ES-I3 (cell line): ENCODE measurements around the gene KRT8.
"Not testable (repeated sequence)": the region's sequence is repeated elsewhere in the genome, so short reads cannot be mapped to it uniquely, and the experiment has no call there.

Experiments
- H3K36me3 ChIP-seq: 2 replicates; pipeline ENCODE4 v1.6.1; 2013; ENCODE audit warnings: mild to moderate bottlenecking, low read length, control low read depth, moderate library complexity; ENCODE audit not compliant: insufficient read depth
- H3K4me1 ChIP-seq: 2 replicates; pipeline ENCODE4 v1.6.1; 2013; ENCODE audit warnings: mild to moderate bottlenecking, control low read depth, low read length; ENCODE audit not compliant: insufficient read depth
- H3K9ac ChIP-seq: 2 replicates; pipeline ENCODE4 v1.6.1; 2013; ENCODE audit warnings: low read depth, mild to moderate bottlenecking, low read length, moderate library complexity
- H3K9me3 ChIP-seq: 2 replicates; pipeline ENCODE4 v1.6.1; 2013; ENCODE audit warnings: mild to moderate bottlenecking, low read length, moderate library complexity; ENCODE audit not compliant: control insufficient read depth, insufficient read depth

KRT8 gene

DNA sequence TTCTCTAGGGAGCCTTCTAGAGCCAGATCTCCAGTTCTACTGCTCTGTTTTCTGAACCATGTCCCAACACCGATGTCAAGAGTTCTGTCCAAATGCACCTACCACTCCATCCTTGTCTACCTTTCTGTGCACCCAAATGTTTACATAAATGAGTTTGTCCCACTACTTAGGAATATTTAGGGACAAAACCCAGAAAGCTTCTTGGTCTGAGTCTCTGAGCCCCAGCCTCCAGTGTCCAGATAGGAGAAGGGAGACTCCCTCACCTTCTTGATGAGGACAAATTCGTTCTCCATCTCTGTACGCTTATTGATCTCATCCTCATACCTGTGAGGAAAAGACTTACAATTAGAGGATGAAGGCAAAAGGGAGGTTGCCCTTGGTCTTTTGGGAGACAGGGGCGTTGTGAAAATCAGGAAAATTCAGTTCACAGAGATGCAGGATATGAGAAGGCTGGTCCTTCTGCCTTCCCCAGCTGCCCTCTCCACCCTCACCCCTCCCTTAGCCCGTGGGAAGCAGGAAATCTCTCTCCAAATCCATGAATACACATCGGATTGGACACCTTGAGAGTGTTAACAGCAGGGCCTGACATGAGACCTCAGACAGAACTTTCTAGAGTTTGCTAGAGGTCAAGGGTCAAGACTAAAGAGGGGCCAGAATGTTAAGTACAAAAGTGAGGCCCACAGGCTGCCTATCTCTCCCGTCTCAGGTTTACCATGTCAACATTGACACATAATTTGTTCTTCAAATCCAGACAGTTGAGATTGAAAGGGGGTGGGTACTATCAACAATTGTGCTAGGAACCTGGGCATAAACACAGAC, 3.8 kb downstream of the KRT8 start:
- peaks cover 25% of the 10 kb centered on the region for H3K36me3 ChIP-seq
- H3K4me1 ChIP-seq = peaks cover 7% of the 10 kb centered on the region
- no peak overlapping the region for H3K9ac ChIP-seq
- H3K9me3 ChIP-seq = no peaks in the 10 kb centered on the region

DNA sequence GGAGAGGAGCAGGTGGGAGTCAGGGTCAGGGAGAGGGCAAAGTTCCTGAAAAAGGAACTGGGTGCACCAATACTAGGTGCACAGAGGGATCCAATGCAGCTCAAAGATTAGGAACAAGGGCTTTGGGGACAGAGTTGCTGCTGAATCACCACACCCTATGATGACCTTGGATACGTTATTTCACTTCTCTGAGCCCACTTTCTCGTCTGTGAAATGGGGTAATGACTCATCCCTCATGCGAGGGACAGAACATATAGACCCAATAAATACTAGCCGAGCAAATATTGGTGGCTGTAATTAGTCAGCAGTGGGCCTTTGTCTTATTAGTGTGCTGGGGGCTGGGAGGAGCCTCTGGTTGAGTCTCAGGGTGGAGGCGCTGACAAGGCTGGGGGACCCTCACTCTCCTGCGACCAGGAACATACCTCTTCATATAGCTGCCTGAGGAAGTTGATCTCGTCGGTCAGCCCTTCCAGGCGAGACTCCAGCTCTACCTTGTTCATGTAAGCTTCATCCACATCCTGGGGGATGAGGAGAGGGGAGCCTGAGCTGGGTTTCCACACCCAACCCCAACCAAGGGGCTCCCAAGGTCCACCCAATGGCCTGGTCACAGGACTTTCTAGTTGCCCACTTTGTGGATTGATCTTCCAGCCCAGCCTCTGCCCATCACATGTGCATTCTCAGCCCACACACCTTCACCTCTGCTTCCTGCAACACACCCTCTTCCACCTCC, 4.5 kb downstream of the KRT8 start:
- Histone ChIP-seq H3K9ac (no peak overlapping the region), H3K36me3 (peaks cover 25% of the 10 kb centered on the region), H3K9me3 (no peaks in the 10 kb centered on the region), H3K4me1 (peaks cover 3% of the 10 kb centered on the region)

DNA sequence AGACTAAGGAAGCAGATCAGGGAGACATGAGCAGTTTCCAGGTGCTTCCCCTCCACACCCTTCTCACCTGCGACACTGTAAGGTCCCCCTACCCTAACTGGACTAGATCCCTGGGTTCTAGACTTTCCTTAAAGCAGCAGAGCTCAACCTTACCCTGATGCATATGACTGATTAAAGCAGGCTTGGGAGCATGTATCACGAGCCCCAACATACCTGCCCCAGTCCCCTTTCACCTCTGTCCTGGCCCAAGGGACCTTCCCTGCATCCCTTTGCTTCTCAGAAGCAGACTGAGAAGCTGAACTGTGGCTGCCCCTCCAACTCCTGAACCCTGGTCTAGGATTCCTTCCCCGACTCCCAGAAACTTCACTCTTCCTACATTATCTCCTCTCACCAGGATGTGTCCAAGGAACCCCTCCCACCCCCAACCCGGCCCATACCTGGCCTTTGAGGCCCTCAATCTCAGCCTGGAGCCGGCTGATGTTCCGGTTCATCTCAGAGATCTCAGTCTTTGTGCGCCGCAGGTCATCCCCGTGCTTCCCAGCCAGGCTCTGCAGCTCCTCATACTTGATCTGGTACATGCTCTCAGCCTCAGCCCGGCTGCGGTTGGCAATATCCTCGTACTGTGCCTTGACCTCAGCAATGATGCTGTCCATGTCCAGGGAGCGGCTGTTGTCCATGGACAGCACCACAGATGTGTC, 5.4 kb downstream of the KRT8 start:
- Histone ChIP-seq H3K36me3 (peaks cover 25% of the 10 kb centered on the region), H3K4me1 (no peaks in the 10 kb centered on the region), H3K9ac (no peak overlapping the region), H3K9me3 (no peaks in the 10 kb centered on the region)

DNA sequence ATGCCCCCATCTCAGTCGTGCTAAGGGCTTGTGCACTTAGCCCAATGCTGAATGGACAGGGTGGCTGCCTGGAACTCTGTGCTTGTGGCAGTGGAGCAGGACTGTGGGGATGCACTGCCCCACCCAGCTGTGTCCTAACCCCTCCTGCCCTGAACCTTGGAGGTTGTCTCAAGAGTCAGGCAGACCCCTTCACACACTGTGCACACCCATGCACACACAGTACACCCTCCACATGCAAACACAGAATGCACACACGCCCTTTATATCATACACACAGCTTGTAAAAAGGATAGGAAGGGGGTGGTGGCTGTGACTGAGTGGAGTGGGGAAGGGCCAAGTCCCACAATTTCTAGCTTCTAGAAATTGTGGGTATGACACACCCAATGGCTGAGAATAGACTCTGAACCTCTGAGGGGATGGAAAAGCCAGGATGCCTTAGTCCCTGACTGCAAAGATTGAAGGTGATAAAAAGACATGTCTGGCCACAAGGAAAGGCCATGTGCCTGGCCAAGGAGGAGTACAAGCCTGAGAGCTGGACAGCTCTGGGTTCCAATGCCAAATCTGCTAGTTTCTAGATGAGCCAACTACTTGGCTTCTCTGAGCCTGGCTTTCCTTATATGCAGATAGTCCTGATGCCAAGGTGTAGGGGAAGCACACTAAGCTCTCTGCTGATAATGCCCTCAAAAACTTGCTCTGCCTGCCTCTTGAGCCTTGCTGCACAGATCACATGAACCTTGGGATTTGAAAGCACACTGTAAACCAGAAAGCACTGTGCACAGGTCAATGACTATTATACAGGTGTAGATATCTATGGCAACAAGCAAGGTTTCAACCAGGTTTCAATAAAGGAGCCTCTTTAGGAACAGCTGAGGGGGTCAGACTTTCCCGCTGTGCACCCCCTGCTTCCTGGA, 8.4 kb downstream of the KRT8 start:
- Histone ChIP-seq H3K9ac (no peak overlapping the region), H3K9me3 (no peaks in the 10 kb centered on the region), H3K36me3 (peaks cover 17% of the 10 kb centered on the region), H3K4me1 (no peaks in the 10 kb centered on the region)

DNA sequence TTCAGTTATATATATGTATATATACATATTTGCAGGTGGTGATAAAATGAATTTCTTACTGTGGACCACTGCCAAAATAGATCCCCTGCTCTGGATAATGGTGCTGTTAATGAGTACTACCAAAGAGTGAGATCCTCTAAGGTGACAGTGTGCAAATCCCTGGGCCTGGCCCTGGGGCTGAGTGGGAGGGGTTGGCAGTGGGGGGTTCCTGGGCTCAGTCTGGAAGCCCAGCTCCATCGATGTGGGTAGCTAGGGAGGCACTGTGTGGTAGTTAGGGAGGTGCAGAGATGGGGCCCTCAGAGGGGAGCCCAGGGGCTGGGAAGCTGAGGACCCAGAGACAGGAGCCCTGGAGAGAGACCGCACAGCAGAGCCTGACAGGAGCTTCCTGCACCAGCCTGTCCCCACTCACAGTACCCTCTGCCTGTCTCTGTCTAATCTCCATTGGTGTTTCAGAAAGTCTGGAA, 9.1 kb downstream of the KRT8 start:
- Histone ChIP-seq H3K9ac (no peak overlapping the region), H3K9me3 (no peaks in the 10 kb centered on the region), H3K4me1 (no peaks in the 10 kb centered on the region), H3K36me3 (peaks cover 11% of the 10 kb centered on the region)

DNA sequence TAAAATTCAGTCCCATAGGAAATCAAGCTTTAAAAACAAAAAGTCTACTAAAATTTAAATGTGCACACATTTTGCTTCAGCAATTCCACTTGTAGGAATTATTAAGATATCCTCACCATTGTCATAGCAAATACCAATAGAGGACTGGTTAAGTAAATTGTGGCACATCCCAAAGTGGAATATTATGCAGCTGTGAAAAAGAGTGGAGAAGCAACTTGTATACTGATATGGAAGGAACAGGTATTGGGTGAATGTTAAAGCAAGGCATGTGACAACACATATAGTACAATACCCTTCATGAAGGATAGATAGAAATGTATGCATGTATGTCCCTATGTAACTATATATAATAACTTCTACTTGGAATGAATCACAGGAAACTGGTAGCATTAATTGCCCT, 11.9 kb downstream of the KRT8 start:
- Histone ChIP-seq H3K36me3 (peaks cover 4% of the 10 kb centered on the region), H3K9ac (no peak overlapping the region)

DNA sequence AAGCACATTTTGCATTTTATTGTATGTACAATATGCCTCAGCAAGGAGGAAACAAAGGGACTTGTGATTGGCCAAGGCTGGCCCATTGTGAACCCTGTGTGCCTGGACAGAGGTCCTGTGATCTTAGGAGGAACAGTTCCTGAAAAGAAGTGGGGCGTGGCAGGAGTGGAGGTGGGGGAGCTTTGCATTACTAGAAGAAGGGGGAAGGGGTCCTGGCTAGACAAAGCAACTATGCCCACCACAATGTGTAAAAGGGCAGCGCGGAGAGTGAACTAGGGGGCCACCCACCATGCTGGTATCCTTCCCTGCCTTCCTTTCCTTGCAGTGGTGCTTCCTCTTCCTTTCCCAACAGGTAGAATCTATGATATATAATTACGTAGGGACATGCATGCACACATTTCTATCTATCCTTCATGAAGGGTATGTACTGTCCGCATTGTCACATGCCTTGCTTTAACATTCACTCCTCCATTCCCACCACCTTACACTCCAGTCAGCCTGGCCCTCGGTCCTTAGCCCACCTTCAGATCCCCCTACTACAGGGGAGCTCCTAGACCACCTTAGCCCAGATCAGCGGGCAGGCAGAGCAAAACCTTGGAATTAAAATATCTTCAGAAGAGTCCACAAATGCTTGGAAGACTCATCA, 12.5 kb downstream of the KRT8 start:
- Histone ChIP-seq H3K9ac (no peak overlapping the region), H3K4me1 (no peaks in the 10 kb centered on the region), H3K9me3 (no peaks in the 10 kb centered on the region), H3K36me3 (no peaks in the 10 kb centered on the region; the same call in 1 of the 2 replicates)

More for the DNA sequence above, 11.9 kb downstream of the KRT8 start:
- Histone ChIP-seq H3K9me3 (no peaks in the 10 kb centered on the region), H3K4me1 (no peaks in the 10 kb centered on the region)

DNA sequence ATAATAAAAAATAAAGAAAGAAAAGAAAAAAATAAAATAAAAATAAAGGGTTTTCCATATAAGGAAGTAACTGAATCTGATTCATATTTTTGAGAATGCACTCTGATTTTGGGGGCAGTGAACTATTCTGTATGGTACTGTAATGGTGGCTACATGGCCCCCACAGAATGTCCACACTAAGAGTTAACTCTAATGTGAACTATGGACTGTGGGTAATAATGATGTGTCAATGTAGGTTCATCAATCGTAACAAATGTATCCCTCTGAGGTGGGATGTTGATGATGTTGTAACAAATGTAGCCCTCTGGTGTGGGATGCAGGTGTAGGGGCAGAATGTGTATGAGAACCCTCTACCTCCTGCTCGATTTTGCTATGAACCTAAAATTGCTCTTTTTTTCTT, 13.8 kb downstream of the KRT8 start:
- Histone ChIP-seq H3K4me1 (no peaks in the 10 kb centered on the region), H3K36me3 (no peaks in the 10 kb centered on the region), H3K9ac (no peak overlapping the region), H3K9me3 (no peaks in the 10 kb centered on the region)

DNA sequence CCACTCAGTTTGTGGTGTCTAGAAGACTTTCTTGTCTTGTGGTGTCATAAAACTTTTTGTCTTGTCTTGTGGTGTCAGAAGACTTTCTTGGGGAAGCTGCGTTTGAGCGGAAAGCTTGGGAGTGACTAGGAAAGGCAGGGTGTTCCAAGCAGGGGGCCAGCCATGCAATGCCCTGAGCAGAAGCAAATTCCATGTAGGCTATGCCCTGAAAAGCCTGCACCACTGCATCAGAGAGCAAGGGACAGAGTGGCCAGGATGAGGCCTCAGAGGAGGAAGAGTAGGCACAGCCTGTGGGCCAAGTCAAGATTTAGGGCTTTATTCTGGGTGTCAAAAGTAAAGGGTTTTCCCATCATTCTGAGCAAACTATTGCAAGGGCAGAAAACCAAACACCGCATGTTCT, 14.5 kb downstream of the KRT8 start:
- Histone ChIP-seq H3K9ac (no peak overlapping the region), H3K36me3 (no peaks in the 10 kb centered on the region), H3K9me3 (no peaks in the 10 kb centered on the region), H3K4me1 (no peaks in the 10 kb centered on the region)

DNA sequence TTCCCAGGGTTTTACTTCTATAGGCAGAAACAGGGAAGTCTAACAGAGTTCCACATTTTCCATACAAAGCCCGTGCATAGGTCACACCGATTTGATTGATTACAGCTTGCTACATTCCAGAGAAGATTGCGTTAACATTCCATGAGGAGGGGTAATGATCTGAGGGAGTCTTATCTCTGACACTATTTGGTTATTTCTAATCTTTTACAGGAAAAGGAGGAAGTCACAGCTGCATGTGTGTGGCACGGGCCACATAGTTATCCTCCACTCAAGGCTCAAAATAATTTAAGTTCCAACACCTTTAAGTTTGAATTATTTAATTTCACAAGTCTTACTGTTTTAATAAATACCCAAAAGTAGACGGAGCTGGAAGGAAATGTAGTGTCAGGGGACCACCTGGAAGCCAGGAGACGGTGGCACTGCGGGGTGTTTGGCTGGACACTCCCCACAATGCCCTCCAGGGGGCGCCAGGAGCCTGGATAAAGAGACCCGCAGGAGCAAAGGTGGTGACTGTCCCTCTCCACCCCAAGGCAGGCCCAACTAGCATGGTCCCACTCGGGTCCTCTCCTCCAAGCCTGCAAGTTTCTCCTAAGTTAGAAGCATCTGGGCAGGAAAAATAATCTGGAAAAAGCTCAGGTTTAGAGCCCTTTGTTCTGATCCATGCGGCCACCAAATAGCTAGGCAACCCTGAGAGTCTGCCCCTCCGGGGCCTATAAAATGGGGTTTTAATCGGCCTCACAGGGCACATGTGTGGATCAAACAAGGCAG, 20.2 kb downstream of the KRT8 start:
- H3K9me3 ChIP-seq = no peaks in the 10 kb centered on the region
- no peak overlapping the region for H3K9ac ChIP-seq

DNA sequence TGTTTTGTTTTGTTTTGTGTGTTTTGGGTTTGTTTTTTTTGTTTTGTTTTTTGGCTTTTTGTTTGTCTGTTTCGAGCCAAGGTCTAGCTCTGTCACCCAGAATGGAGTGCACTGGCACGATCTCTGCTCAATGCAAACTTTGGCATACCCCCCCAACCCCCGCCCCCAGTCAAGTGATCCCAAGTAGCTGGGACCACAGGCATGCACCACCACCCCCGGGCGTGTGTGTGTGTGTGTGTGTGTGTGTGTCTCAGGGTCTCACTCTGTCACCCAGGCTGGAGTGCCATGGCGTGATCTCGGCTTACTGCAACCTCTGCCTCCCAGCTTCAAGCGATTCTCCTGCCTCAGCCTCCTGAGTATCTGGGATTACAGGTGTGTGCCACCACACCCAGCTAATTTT, 24.4 kb downstream of the KRT8 start:
- not testable (repeated sequence) for H3K9ac ChIP-seq, H3K36me3 ChIP-seq, H3K9me3 ChIP-seq, H3K4me1 ChIP-seq

More for the DNA sequence above, 20.2 kb downstream of the KRT8 start:
- Histone ChIP-seq H3K36me3 (no peaks in the 10 kb centered on the region), H3K4me1 (no peaks in the 10 kb centered on the region)

DNA sequence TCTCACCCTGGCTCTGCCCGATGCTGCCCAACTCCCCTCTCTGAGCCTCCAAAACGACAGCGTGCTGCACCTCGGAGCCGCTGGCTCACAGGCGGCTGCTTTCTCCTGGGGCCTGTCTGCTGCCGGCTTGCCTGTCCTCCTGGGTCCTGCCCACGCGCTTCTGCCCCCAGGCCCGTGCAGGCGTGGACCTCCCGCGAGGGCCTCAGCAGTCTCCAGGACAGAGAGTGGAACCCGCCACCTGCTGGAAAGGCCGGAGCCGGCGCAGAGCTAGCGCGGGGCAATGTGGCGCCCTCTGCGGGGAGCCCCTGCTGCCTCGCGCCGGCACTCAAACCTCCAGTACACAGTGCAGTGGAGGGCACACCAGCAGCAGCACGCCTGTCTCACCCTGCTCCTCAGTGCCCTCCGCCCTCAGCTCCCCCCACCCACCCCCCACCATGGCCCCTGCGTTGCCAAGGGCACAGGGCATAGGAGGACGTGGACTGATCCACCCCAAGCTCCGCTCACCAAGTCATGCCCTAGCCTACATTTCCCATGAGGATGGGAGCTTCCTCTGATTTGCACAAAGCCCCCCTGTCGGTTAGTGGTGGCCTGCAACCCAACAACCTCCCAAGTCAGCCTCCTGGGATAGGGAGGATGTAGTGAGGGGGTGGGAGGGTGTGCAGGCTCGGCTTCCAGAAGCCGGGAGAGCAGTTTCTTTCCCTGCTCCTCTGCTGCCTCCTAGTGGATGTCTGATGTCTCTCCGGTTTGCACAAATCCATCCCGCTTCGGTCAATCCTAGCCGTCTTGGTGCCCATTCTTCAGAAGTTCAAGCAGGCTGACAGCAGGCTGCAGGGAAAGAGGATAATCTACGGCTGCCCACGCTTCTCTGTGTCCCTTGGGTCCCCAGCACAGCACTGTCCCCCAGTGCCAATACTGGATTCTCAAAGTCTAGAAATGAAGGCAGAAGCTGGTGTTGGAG, 25.2 kb downstream of the KRT8 start:
- H3K4me1 ChIP-seq = peaks cover 3% of the 10 kb centered on the region; the same call in 1 of the 2 replicates
- H3K9ac ChIP-seq = peak overlapping the region; percentile 39; the same call in 1 of the 2 replicates
- H3K36me3 ChIP-seq = no peaks in the 10 kb centered on the region
- H3K9me3 ChIP-seq = no peaks in the 10 kb centered on the region
